ENCODE data around the gene GPR65.

DNA sequence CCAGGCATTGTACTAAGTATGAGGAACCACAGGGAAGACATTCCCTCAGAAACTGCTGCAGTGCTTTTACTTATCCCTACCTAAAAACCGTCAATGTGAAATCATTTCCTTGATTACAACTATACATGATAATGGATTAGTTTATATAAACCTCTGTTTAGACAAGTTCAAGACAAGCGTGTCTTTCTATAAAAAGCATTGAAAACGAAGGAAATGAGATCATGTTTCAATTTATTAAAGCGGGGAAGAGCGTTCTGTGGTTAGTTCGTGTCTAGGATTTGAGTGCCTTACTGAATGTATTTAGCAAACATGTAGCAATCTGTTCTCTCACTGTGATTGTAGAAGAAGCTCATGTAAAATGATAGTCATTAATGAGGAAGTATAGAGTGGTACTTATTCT is 49.4 kb upstream of the GPR65 start:
- TF ChIP-seq, protein P1, sequence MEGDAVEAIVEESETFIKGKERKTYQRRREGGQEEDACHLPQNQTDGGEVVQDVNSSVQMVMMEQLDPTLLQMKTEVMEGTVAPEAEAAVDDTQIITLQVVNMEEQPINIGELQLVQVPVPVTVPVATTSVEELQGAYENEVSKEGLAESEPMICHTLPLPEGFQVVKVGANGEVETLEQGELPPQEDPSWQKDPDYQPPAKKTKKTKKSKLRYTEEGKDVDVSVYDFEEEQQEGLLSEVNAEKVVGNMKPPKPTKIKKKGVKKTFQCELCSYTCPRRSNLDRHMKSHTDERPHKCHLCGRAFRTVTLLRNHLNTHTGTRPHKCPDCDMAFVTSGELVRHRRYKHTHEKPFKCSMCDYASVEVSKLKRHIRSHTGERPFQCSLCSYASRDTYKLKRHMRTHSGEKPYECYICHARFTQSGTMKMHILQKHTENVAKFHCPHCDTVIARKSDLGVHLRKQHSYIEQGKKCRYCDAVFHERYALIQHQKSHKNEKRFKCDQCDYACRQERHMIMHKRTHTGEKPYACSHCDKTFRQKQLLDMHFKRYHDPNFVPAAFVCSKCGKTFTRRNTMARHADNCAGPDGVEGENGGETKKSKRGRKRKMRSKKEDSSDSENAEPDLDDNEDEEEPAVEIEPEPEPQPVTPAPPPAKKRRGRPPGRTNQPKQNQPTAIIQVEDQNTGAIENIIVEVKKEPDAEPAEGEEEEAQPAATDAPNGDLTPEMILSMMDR (IDR thresholded peaks at IDR 0.05): no peak
- TF ChIP-seq POLR2A (IDR thresholded peaks at IDR 0.05): no peak

Measured in thyroid gland (tissue), 4 donors.